Lower lobe of right lung (tissue), 2 donors: ENCODE data around the gene SLC25A22. TPM values are rescaled to one million over a fixed set of nuclear protein-coding genes. Genes with fewer than 3 reads are reported as not detected.

Experiments used
- ATAC-seq, 2 donors: fragments of 200-7000 bp; cut with Tn5 transposase; one replicate each; pipeline ENCODE4 v1.9.1; 2020 to 2022; ENCODE audit warnings: mild to moderate bottlenecking in 2 of 2, moderate library complexity in 2 of 2
- DNase-seq: peaks from one replicate; pipeline ENCODE4 v3.0.0-alpha.2; 2020
- H3K27ac ChIP-seq: fragments of 200-600 bp; one replicate; pipeline ENCODE4 v1.8.0; 2022
- H3K27me3 ChIP-seq: fragments of 200-600 bp; one replicate; pipeline ENCODE4 v1.8.0; 2022; ENCODE audit warnings: low read depth
- H3K36me3 ChIP-seq: fragments of 200-600 bp; one replicate; pipeline ENCODE4 v1.8.0; 2022; ENCODE audit warnings: mild to moderate bottlenecking
- H3K4me1 ChIP-seq: fragments of 200-600 bp; one replicate; pipeline ENCODE4 v1.8.0; 2022
- H3K4me3 ChIP-seq: fragments of 200-600 bp; one replicate; pipeline ENCODE4 v1.8.0; 2022; ENCODE audit warnings: mild to moderate bottlenecking
- H3K9me3 ChIP-seq: fragments of 200-600 bp; one replicate; pipeline ENCODE4 v1.8.0; 2022
- CTCF ChIP-seq: fragments of 200-600 bp; IDR thresholded peaks from one replicate; pipeline ENCODE4 v1.8.0; 2022; ENCODE audit warnings: antibody characterized with exemption, mild to moderate bottlenecking
- intact Hi-C: fragments of 100-400 bp; cut with DNase I; formaldehyde crosslinking; loops from one replicate; pipeline ENCODE4 v1.11.0; 2022
- total RNA-seq: library from RNA; stranded (reverse); fragmentation: NEBNext Ultra II Directional; extraction: Animal tissue kit (Norgen Biotek cat#: 25700); gene quantifications from one replicate; pipeline ENCODE4 v1.2.1, GENCODE V29; 2021
- donor health status: DM: no; HTN: yes; CAD: no; lungs with severe emphysema.

The SLC25A22 gene
- total RNA-seq, 1 donor from 2014 or later, result 18.2 TPM

DNA sequence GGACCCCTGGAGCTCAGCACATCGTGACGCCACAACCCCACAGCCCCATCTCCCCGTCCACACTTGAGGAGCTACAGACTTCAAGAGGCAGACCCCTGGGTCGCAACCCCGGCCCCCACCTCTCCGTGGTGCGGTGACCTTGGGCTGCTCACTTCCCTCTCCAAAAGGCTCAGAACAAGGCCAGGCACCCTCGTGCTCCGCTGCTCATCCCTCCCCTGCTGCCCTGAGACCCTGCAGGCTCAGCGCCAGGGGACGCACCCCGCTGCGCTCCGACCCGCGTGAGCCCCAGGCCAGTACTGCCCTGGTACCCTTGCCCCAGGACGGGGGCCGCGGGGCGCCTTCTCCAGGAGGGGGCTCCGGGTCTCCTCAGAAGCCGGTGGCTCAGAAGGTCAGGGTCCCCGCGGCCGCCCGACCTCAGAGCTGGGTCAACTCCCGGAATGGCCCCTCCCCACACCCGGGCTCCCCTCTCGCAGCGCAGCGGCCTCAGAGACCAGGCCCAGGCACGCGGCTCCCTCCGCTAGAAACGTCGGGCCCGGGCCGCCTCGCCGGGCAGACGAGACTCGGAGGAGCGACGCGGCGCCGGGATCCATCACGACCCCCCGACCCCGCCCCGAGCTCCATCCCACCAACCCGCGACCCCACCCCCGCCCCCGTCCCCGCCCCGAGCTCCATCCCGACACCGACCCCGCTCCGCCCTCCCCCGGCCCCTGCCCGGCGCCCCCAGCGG lies 21.4 kb downstream of the SLC25A22 start:
- no peaks in the 10 kb centered on the region for H3K27me3 ChIP-seq
- peak overlapping the region; percentile 85 for H3K27ac ChIP-seq
- DNase-seq (peak; percentile 56), ATAC-seq (peak; percentile 31 to 55)
- no peak for TF ChIP-seq CTCF
- peaks cover 25% of the 10 kb centered on the region for H3K36me3 ChIP-seq
- peak overlapping the region; percentile 79 for H3K4me3 ChIP-seq
- no peaks in the 10 kb centered on the region for H3K9me3 ChIP-seq
- intact Hi-C loops, result no loop called here
- H3K4me1 ChIP-seq, result peaks cover 30% of the 10 kb centered on the region

DNA sequence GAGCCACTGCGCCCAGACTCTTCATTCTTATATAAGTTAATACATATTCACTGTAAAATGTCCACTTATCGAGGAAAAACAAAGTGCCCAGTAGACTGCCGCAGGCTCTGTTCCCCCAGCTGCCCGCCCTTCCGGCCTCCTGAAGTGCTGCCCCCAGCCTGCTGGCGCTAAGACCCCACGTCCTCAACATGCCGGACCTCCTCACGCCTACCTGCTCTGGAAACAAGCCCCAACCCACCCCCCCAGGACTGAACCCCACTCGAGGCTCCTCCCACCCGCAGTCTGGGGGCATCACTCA lies 21.9 kb downstream of the SLC25A22 start:
- Histone ChIP-seq H3K27me3 (no peaks in the 10 kb centered on the region), H3K27ac (no peak overlapping the region), H3K9me3 (no peaks in the 10 kb centered on the region), H3K36me3 (peaks cover 30% of the 10 kb centered on the region), H3K4me3 (peak overlapping the region; percentile 79), H3K4me1 (peaks cover 30% of the 10 kb centered on the region)
- intact Hi-C loops, result no loop called here
- DNase-seq (no peak), ATAC-seq (no peak)
- TF ChIP-seq CTCF, result no peak

- Histone ChIP-seq H3K4me1 (peaks cover 30% of the 10 kb centered on the region), H3K36me3 (peaks cover 42% of the 10 kb centered on the region), H3K27me3 (no peaks in the 10 kb centered on the region), H3K4me3 (no peak overlapping the region), H3K9me3 (no peaks in the 10 kb centered on the region), H3K27ac (no peak overlapping the region)
- DNase-seq (peak; percentile 41), ATAC-seq (no peak)
- intact Hi-C loops, result no loop called here
- TF ChIP-seq CTCF, result no peak
These were observed 23.0 kb downstream of the SLC25A22 start for GRCh38 chr11:774873-775592.

- no peak for TF ChIP-seq CTCF
- H3K27me3 ChIP-seq, result no peaks in the 10 kb centered on the region
- H3K36me3 ChIP-seq, result peaks cover 44% of the 10 kb centered on the region
- DNase-seq (peak; percentile 39), ATAC-seq (no peak)
- H3K4me3 ChIP-seq, result no peak overlapping the region
- no peak overlapping the region for H3K27ac ChIP-seq
- H3K9me3 ChIP-seq, result no peaks in the 10 kb centered on the region
- intact Hi-C loops, result no loop called here
- H3K4me1 ChIP-seq, result peaks cover 30% of the 10 kb centered on the region
These were observed 24.3 kb downstream of the SLC25A22 start for GRCh38 chr11:773830-774229.

GRCh38 chr11:773425-773824 lies 24.7 kb downstream of the SLC25A22 start:
- Histone ChIP-seq H3K36me3 (peaks cover 44% of the 10 kb centered on the region), H3K4me1 (peaks cover 26% of the 10 kb centered on the region), H3K4me3 (no peak overlapping the region), H3K9me3 (no peaks in the 10 kb centered on the region), H3K27me3 (no peaks in the 10 kb centered on the region), H3K27ac (no peak overlapping the region)
- no peak for TF ChIP-seq CTCF
- no peak for ATAC-seq
- DNase-seq, result no peak
- intact Hi-C loops, result no loop called here
